Stimulated activated CD4-positive, alpha-beta T cell treated with anti-CD3 and anti-CD28 coated beads, Interleukin-4, amount 100 ng/mL, for 24 hours (primary cell): ENCODE measurements around the gene GTF3C5.
"Not testable (repeated sequence)": the region's sequence is repeated elsewhere in the genome, so short reads cannot be mapped to it uniquely, and the experiment has no call there.

Experiments
- DNase-seq: peaks from one replicate; pipeline ENCODE4 v3.0.0-alpha.2; 2020

The GTF3C5 gene

GRCh38 chr9:133056533-133056932 lies 25.7 kb downstream of the GTF3C5 start:
- DNase-seq = no peak

DNA sequence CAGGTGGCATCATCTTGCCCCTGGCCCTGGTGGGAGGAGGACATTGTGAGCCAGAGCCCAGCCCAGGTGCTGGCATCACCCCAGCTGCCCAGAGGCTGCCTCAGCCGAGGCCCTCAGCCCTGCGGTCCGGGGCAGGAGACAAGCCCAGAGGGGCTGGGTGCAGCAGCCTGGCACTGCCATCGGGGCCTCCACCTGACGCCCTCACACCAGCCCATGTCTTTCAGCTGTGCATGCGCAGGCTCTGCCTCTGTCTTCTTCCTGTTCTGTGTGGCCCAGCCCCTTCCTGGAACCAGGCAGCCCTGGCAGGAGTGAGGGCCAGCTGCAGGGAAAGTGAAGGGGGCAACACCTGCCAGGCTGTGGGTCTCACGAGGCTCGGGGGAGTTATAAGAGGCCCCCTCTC lies 26.2 kb downstream of the GTF3C5 start:
- no peak for DNase-seq

- DNase-seq = no peak
These were observed 26.8 kb downstream of the GTF3C5 start for GRCh38 chr9:133057553-133057952.

DNA sequence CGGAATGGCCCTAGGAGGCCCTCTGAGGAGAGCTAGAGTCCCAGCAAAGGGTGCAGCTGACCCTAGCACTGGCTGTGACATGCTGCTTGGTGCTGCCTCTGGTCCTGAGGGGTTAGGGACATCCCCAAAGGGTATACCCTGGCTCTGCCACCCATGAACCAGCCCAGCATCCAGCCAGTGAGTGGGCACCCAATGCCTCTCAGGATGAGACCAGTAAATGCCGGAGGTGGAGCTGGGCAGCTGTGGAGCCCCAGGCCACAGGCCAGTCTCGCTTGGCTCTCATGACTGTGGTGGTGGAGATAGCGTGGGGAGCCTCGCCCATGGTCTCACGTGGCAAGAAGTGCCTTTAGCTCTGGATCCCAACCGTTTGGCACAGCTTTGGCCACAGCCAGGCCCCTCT lies 27.3 kb downstream of the GTF3C5 start:
- DNase-seq = no peak

- DNase-seq = no peak
These were observed 27.9 kb downstream of the GTF3C5 start for GRCh38 chr9:133058550-133059320.

GRCh38 chr9:133059623-133060022 lies 28.8 kb downstream of the GTF3C5 start:
- no peak for DNase-seq

GRCh38 chr9:133060417-133060841 lies 29.6 kb downstream of the GTF3C5 start:
- DNase-seq = no peak

DNA sequence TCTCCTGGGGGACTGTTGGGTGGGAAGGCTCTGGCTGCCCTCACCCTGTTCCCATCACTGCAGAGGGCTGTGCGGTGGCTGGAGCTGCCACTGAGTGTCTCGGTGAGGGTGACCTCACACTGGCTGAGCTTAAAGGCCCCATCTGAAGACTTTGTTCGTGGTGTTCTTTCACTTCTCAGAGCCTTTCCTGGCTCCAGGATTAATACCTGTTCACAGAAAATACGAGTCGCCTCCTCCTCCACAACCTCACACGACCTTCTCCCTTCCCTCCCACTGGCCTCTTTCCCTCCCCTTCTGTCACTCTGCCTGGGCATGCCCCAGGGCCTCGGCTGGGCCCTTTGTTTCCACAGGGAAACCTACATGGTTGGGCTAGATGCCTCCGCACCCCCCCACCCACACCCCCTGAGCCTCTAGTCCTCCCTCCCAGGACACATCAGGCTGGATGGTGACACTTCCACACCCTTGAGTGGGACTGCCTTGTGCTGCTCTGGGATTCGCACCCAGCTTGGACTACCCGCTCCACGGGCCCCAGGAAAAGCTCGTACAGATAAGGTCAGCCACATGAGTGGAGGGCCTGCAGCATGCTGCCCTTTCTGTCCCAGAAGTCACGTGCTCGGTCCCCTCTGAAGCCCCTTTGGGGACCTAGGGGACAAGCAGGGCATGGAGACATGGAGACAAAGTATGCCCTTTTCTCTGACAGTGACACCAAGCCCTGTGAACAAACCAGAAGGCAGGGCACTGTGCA lies 30.4 kb downstream of the GTF3C5 start:
- DNase-seq = not testable (repeated sequence)

DNA sequence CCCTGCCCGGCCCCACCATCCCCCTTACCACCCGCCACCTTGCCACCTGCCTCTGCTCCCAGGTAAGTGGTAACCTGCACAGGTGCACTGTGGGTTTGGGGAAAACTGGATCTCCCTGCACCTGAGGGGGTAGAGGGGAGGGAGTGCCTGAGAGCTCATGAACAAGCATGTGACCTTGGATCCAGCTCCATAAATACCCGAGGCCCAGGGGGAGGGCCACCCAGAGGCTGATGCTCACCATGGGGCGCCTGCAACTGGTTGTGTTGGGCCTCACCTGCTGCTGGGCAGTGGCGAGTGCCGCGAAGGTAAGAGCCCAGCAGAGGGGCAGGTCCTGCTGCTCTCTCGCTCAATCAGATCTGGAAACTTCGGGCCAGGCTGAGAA lies 31.0 kb downstream of the GTF3C5 start, which contains the start of gene CEL:
TSS of gene CEL (plus strand) at position 218 of the 382 bp plus-strand sequence. CDS start at position 240, 22 bp downstream.
- DNase-seq = not testable (repeated sequence)

DNA sequence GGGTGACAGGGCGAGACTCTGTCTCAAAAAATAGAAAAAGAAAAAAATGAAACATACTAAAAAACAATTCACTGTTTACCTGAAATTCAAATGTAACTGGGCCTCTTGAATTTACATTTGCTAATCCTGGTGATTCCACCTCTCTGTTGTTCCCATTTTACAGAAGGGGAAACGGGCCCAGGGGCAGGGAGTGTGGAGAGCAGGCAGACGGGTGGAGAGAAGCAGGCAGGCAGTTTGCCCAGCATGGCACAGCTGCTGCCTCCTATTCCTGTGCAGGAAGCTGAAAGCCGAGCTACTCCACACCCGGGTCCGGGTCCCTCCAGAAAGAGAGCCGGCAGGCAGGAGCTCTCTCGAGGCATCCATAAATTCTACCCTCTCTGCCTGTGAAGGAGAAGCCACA lies 31.8 kb downstream of the GTF3C5 start:
- DNase-seq = not testable (repeated sequence)

GRCh38 chr9:133063159-133063499 lies 32.3 kb downstream of the GTF3C5 start:
- DNase-seq = no peak

GRCh38 chr9:133063500-133064231 lies 32.9 kb downstream of the GTF3C5 start:
- no peak for DNase-seq

GRCh38 chr9:133064241-133065069 lies 33.7 kb downstream of the GTF3C5 start:
- DNase-seq = no peak

DNA sequence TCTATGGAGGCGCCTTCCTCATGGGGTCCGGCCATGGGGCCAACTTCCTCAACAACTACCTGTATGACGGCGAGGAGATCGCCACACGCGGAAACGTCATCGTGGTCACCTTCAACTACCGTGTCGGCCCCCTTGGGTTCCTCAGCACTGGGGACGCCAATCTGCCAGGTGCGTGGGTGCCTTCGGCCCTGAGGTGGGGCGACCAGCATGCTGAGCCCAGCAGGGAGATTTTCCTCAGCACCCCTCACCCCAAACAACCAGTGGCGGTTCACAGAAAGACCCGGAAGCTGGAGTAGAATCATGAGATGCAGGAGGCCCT lies 34.2 kb downstream of the GTF3C5 start:
- DNase-seq = no peak

DNA sequence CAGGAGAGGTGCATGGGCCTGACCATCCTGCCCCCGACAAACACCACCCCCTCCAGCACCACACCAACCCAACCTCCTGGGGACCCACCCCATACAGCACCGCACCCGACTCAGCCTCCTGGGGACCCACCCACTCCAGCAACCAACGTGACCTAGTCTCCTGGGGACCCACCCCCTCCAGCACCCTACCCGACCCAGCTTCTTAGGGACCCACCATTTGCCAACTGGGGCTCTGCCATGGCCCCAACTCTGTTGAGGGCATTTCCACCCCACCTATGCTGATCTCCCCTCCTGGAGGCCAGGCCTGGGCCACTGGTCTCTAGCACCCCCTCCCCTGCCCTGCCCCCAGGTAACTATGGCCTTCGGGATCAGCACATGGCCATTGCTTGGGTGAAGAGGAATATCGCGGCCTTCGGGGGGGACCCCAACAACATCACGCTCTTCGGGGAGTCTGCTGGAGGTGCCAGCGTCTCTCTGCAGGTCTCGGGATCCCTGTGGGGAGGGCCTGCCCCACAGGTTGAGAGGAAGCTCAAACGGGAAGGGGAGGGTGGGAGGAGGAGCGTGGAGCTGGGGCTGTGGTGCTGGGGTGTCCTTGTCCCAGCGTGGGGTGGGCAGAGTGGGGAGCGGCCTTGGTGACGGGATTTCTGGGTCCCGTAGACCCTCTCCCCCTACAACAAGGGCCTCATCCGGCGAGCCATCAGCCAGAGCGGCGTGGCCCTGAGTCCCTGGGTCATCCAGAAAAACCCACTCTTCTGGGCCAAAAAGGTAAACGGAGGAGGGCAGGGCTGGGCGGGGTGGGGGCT lies 35.6 kb downstream of the GTF3C5 start:
- no peak for DNase-seq

GRCh38 chr9:133067006-133067405 lies 36.2 kb downstream of the GTF3C5 start:
- DNase-seq = no peak

DNA sequence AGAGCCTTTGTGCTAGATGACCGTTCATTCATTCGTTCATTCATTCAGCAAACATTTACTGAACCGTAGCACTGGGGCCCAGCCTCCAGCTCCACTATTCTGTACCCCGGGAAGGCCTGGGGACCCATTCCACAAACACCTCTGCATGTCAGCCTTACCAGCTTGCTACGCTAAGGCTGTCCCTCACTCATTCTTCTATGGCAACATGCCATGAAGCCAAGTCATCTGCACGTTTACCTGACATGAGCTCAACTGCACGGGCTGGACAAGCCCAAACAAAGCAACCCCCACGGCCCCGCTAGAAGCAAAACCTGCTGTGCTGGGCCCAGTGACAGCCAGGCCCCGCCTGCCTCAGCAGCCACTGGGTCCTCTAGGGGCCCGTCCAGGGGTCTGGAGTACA lies 37.0 kb downstream of the GTF3C5 start:
- DNase-seq = no peak

GRCh38 chr9:133068431-133068830 lies 37.6 kb downstream of the GTF3C5 start:
- not testable (repeated sequence) for DNase-seq

GRCh38 chr9:133070500-133070961 lies 39.7 kb downstream of the GTF3C5 start:
- not testable (repeated sequence) for DNase-seq

DNA sequence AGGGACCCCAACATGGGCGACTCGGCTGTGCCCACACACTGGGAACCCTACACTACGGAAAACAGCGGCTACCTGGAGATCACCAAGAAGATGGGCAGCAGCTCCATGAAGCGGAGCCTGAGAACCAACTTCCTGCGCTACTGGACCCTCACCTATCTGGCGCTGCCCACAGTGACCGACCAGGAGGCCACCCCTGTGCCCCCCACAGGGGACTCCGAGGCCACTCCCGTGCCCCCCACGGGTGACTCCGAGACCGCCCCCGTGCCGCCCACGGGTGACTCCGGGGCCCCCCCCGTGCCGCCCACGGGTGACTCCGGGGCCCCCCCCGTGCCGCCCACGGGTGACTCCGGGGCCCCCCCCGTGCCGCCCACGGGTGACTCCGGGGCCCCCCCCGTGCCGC lies 40.2 kb downstream of the GTF3C5 start:
- not testable (repeated sequence) for DNase-seq

- no peak for DNase-seq
These were observed 40.8 kb downstream of the GTF3C5 start for GRCh38 chr9:133071484-133072150.
